Measurements from ENCODE around the gene RIMS1. TPM values are rescaled to one million over a fixed set of nuclear protein-coding genes. Genes with fewer than 3 reads are reported as not detected.

RIMS1 gene
- total and polyA plus RNA-seq, 4 donors, result 0.09 to 0.17 TPM; not detected in 2

GRCh38 chr6:72422171-72422570 lies 535.8 kb downstream of the RIMS1 start:
- no peak overlapping the region for H3K9ac ChIP-seq (ENCODE audit: low read depth in 1 of 2, low read length in 2 of 2)
- no peaks in the 10 kb centered on the region for H3K36me3 ChIP-seq (ENCODE audit: control insufficient read depth in 4 of 4, insufficient read depth in 3 of 4, low read depth in 1 of 4, low read length in 3 of 4)
- H3K27ac ChIP-seq (ENCODE audit: low read depth in 1 of 2, low read length in 2 of 2), result no peak overlapping the region
- WGBS, result 95% methylated on average over 1 of the region's 1 CpG
- TF ChIP-seq HNF4A (conservative IDR thresholded peaks at IDR 0.05) (no peak), REST (IDR thresholded peaks at IDR 0.05) (no peak), FOXA1 (IDR thresholded peaks at IDR 0.05) (no peak), TAF1 (conservative IDR thresholded peaks at IDR 0.05) (no peak), RXRA (IDR thresholded peaks at IDR 0.05) (no peak)
- no peaks in the 10 kb centered on the region for H3K9me3 ChIP-seq (ENCODE audit: control insufficient read depth in 4 of 4, low read length in 3 of 4)
- no peak overlapping the region for H3K4me3 ChIP-seq (ENCODE audit: low read depth in 1 of 3, low read length in 3 of 3)
- H3K27me3 ChIP-seq (ENCODE audit: control insufficient read depth in 4 of 4, insufficient read depth in 4 of 4, low read length in 3 of 4), result peaks cover 0 to 6% (median 0%) of the 10 kb centered on the region in 4 donors
- H3K4me1 ChIP-seq (ENCODE audit: control insufficient read depth in 4 of 4, insufficient read depth in 4 of 4, low read length in 3 of 4), result no peaks in the 10 kb centered on the region
- no peak for DNase-seq (ENCODE audit: low spot score)

DNA sequence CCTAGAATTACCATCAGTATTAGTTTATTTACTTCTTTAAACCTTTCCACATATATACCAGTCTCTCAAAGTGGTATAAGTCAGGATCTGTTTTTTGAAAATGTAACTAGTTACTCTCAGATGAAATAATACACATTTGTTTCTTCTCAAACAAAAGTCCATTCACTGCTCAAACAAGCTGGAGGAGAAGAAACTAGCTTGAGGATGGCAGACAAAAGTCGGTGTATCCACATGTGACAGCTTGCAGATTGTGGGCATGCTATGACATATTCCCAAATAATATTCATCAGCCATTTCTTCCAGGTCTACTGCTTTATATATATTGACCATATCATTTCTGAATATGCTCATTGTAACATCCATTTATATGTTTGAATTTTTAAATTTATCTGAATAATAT lies 538.1 kb downstream of the RIMS1 start:
- H3K9me3 ChIP-seq (ENCODE audit: control insufficient read depth in 4 of 4, low read length in 3 of 4), result no peaks in the 10 kb centered on the region
- no peak for DNase-seq (ENCODE audit: low spot score)
- H3K27me3 ChIP-seq (ENCODE audit: control insufficient read depth in 4 of 4, insufficient read depth in 4 of 4, low read length in 3 of 4), result peaks cover 0 to 6% (median 0%) of the 10 kb centered on the region in 4 donors
- H3K4me1 ChIP-seq (ENCODE audit: control insufficient read depth in 4 of 4, insufficient read depth in 4 of 4, low read length in 3 of 4), result no peaks in the 10 kb centered on the region
- H3K4me3 ChIP-seq (ENCODE audit: low read depth in 1 of 3, low read length in 3 of 3), result no peak overlapping the region
- no peak overlapping the region for H3K9ac ChIP-seq (ENCODE audit: low read depth in 1 of 2, low read length in 2 of 2)
- 73% methylated on average over 1 of the region's 1 CpG for WGBS
- H3K36me3 ChIP-seq (ENCODE audit: control insufficient read depth in 4 of 4, insufficient read depth in 3 of 4, low read depth in 1 of 4, low read length in 3 of 4), result no peaks in the 10 kb centered on the region
- no peak overlapping the region for H3K27ac ChIP-seq (ENCODE audit: low read depth in 1 of 2, low read length in 2 of 2)
- TF ChIP-seq RAD21 (IDR thresholded peaks at IDR 0.05) (no peak), FOXA1 (IDR thresholded peaks at IDR 0.05) (no peak), CTCF (IDR thresholded peaks at IDR 0.05; ENCODE audit: low read depth, low read length, missing input control) (no peak), GABPA (IDR thresholded peaks at IDR 0.05 in 1 of 2, conservative IDR thresholded peaks at IDR 0.05 in 1 of 2) (no peak), NR2F2 (IDR thresholded peaks at IDR 0.05) (no peak), HNF4G (IDR thresholded peaks at IDR 0.05) (no peak), EGR1 (IDR thresholded peaks at IDR 0.05; ENCODE audit: low read depth in 2 of 2) (no peak), YY1 (IDR thresholded peaks at IDR 0.05) (no peak), REST (IDR thresholded peaks at IDR 0.05) (no peak), FOXA2 (IDR thresholded peaks at IDR 0.05) (no peak), RXRA (IDR thresholded peaks at IDR 0.05) (no peak), TAF1 (conservative IDR thresholded peaks at IDR 0.05) (no peak), SP1 (IDR thresholded peaks at IDR 0.05) (no peak)
- TF ChIP-seq, protein P1, sequence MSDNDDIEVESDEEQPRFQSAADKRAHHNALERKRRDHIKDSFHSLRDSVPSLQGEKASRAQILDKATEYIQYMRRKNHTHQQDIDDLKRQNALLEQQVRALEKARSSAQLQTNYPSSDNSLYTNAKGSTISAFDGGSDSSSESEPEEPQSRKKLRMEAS (IDR thresholded peaks at IDR 0.05), result no peak

Measured in liver (tissue), 9 donors.